KMS-11 (cell line): ENCODE results near the gene CTTNBP2.

Experiments
- H2AFZ ChIP-seq: fragments of 200-600 bp; sonication (generic); 2 replicates; pipeline ENCODE4 v1.6.1; 2016; ENCODE audit warnings: antibody characterized with exemption, mixed run types, low read depth
- H3K27ac ChIP-seq: fragments of 200-600 bp; sonication (generic); 2 replicates; pipeline ENCODE4 v1.6.1; 2016; ENCODE audit warnings: mild to moderate bottlenecking, mixed run types
- H3K27me3 ChIP-seq: fragments of 200-600 bp; sonication (generic); 2 replicates; pipeline ENCODE4 v1.6.1; 2017; ENCODE audit warnings: mild to moderate bottlenecking, low read depth, mixed run types, moderate library complexity; ENCODE audit not compliant: insufficient read depth
- H3K36me3 ChIP-seq: fragments of 200-600 bp; sonication (generic); 2 replicates; pipeline ENCODE4 v1.6.1; 2017; ENCODE audit warnings: mild to moderate bottlenecking, mixed run types; ENCODE audit not compliant: insufficient read depth
- H3K4me1 ChIP-seq: fragments of 200-600 bp; sonication (generic); 2 replicates; pipeline ENCODE4 v1.6.1; 2016; ENCODE audit warnings: mild to moderate bottlenecking, low read depth, mixed run types; ENCODE audit not compliant: poor library complexity, severe bottlenecking
- H3K4me2 ChIP-seq: fragments of 200-600 bp; sonication (generic); 2 replicates; pipeline ENCODE4 v1.7.0; 2016; ENCODE audit warnings: mild to moderate bottlenecking, mixed run types
- H3K4me3 ChIP-seq: fragments of 200-600 bp; sonication (generic); IDR thresholded peaks from 2 replicates; pipeline ENCODE4 v1.6.1; 2017; ENCODE audit warnings: low read depth, low read length, mixed read lengths; ENCODE audit not compliant: insufficient read depth
- H3K79me2 ChIP-seq: fragments of 200-600 bp; sonication (generic); 2 replicates; pipeline ENCODE4 v1.6.1; 2016; ENCODE audit warnings: low read depth, mixed run types; ENCODE audit not compliant: insufficient read depth
- H3K9ac ChIP-seq: fragments of 200-600 bp; sonication (generic); 2 replicates; pipeline ENCODE4 v1.6.1; 2016; ENCODE audit warnings: mild to moderate bottlenecking, mixed run types
- H4K20me1 ChIP-seq: fragments of 200-600 bp; sonication (generic); 2 replicates; pipeline ENCODE4 v1.6.1; 2016; ENCODE audit warnings: mild to moderate bottlenecking, mixed run types; ENCODE audit not compliant: insufficient read depth
- TF ChIP-seq, protein P1 (sequence below): fragments of 200-600 bp; sonication (generic); conservative IDR thresholded peaks from 2 replicates; pipeline ENCODE4 v1.6.1; 2017; ENCODE audit warnings: low read depth, mild to moderate bottlenecking, antibody characterized with exemption, low read length, moderate library complexity, mixed read lengths

The CTTNBP2 gene

DNA sequence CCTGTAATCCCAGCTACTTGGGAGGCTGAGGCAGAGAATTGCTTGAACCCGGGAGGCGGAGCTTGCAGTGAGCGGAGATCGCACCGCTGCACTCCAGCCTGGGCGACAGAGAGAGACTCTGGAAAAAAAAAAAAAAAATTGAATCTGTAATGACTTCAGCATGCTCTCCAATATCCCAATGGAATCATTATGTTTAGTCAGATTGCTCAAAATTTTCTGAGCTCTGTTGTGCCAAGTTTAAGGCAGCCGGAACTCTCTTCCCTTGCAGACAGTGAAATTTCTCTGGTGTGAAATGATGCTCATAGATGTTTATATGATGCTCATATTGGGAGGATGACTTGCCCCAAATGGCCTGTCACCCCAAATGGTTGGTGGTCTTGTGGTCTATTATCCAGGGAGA is 180.9 kb downstream of the CTTNBP2 start:
- Histone ChIP-seq H3K27ac (no peak overlapping the region), H4K20me1 (no peaks in the 10 kb centered on the region), H3K9ac (no peak overlapping the region), H3K4me1 (no peaks in the 10 kb centered on the region), H3K27me3 (no peaks in the 10 kb centered on the region), H3K36me3 (no peaks in the 10 kb centered on the region), H2AFZ (no peak overlapping the region), H3K4me3 (no peak overlapping the region), H3K4me2 (no peak overlapping the region), H3K79me2 (no peaks in the 10 kb centered on the region)
- TF ChIP-seq, protein P1, sequence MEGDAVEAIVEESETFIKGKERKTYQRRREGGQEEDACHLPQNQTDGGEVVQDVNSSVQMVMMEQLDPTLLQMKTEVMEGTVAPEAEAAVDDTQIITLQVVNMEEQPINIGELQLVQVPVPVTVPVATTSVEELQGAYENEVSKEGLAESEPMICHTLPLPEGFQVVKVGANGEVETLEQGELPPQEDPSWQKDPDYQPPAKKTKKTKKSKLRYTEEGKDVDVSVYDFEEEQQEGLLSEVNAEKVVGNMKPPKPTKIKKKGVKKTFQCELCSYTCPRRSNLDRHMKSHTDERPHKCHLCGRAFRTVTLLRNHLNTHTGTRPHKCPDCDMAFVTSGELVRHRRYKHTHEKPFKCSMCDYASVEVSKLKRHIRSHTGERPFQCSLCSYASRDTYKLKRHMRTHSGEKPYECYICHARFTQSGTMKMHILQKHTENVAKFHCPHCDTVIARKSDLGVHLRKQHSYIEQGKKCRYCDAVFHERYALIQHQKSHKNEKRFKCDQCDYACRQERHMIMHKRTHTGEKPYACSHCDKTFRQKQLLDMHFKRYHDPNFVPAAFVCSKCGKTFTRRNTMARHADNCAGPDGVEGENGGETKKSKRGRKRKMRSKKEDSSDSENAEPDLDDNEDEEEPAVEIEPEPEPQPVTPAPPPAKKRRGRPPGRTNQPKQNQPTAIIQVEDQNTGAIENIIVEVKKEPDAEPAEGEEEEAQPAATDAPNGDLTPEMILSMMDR = no peak

DNA sequence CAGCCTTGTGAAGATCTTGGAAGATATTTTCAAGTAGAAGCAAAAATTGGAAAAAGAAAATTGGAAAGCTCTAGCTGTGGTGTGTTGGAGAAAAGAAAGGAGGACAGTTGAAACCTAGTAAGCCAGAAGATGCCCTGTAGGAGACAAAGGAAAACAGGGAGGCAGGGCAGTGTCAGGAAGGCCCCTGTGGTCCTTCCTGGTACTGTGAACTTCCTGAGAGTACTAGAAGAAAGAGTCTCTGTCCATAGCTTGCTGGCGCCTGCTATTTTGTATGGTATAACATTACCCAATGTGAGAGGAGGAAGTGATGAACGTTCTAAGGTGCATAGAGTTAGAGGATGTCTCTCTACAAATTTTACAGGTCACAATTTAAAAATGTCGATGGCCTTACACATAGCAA is 183.1 kb downstream of the CTTNBP2 start:
- TF ChIP-seq, protein P1 = no peak
- no peaks in the 10 kb centered on the region for H4K20me1 ChIP-seq
- H3K27ac ChIP-seq = no peak overlapping the region
- no peaks in the 10 kb centered on the region for H3K4me1 ChIP-seq
- H3K9ac ChIP-seq = no peak overlapping the region
- H3K4me2 ChIP-seq = no peak overlapping the region
- no peaks in the 10 kb centered on the region for H3K79me2 ChIP-seq
- H3K4me3 ChIP-seq = no peak overlapping the region
- H3K27me3 ChIP-seq = no peaks in the 10 kb centered on the region
- H2AFZ ChIP-seq = no peak overlapping the region
- H3K36me3 ChIP-seq = no peaks in the 10 kb centered on the region

DNA sequence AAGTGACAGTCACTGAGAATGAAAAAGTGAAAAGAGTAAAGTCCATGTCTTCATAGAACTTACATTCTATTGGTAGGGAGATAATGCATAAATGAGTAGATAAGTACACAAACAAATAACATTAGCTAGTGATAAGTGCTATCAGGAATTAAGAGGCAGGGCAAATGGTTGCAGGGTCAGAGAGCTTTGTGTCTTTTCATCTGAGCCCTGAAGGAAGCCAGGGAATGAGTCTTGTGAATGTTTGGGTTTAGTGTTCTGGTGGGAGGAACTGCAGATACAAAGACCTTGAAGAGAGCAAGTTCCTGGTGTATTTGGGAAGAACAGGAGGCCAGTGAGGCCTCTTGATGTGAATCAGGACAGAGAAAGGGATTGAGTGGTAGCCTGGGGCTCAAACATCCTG is 183.8 kb downstream of the CTTNBP2 start:
- Histone ChIP-seq H2AFZ (no peak overlapping the region), H3K27ac (no peak overlapping the region), H3K36me3 (no peaks in the 10 kb centered on the region), H3K4me2 (no peak overlapping the region), H4K20me1 (no peaks in the 10 kb centered on the region), H3K27me3 (no peaks in the 10 kb centered on the region), H3K79me2 (no peaks in the 10 kb centered on the region), H3K9ac (no peak overlapping the region), H3K4me1 (no peaks in the 10 kb centered on the region), H3K4me3 (no peak overlapping the region)
- TF ChIP-seq, protein P1 = no peak

DNA sequence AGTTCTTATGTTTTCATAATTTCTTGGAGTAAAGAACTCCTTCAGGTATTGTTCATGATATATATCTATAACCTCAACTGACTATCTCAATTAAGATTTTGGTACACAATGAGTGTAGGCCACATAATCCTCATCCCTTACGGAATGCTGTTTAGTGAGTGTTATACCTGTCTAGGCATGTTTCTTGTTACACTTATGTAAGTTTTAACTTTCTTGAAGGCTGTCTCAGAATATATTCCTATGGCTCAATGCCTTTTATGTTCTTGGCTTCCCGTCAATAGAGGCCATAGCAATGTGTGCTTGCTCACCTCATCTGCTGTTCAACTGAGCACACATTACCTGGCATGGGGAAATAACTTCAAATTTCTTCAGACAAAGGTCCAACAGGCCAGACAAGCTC is 185.1 kb downstream of the CTTNBP2 start:
- H2AFZ ChIP-seq = no peak overlapping the region
- no peak overlapping the region for H3K4me2 ChIP-seq
- no peak overlapping the region for H3K4me3 ChIP-seq
- H4K20me1 ChIP-seq = no peaks in the 10 kb centered on the region
- no peaks in the 10 kb centered on the region for H3K4me1 ChIP-seq
- no peak overlapping the region for H3K9ac ChIP-seq
- no peaks in the 10 kb centered on the region for H3K79me2 ChIP-seq
- H3K27ac ChIP-seq = no peak overlapping the region
- no peaks in the 10 kb centered on the region for H3K27me3 ChIP-seq
- TF ChIP-seq, protein P1 = no peak
- H3K36me3 ChIP-seq = no peaks in the 10 kb centered on the region
